Effector memory CD8-positive, alpha-beta T cell (primary cell): ENCODE data around the gene ATAD2B.

Source experiments
- ATAC-seq: fragments of 150-1000 bp; cut with Tn5 transposase; replicated peaks from 2 replicates; pipeline ENCODE4 v1.10.0; 2021; ENCODE audit warnings: mild to moderate bottlenecking, moderate library complexity
- DNase-seq, 3 experiments: peaks; one replicate each; pipeline ENCODE4 v3.0.0; 2021
- H3K27ac Mint-ChIP-seq, 2 donors: one replicate each; pipeline ENCODE4 v1.8.0; 2022; ENCODE audit warnings: mild to moderate bottlenecking in 2 of 2, mixed read lengths in 2 of 2, moderate library complexity in 2 of 2
- H3K27me3 Mint-ChIP-seq, 2 donors: one replicate each; pipeline ENCODE4 v1.8.0; 2022; ENCODE audit warnings: mixed read lengths in 2 of 2
- H3K36me3 Mint-ChIP-seq: one replicate; pipeline ENCODE4 v1.8.0; 2022; ENCODE audit warnings: mild to moderate bottlenecking, moderate library complexity, mixed read lengths; ENCODE audit not compliant: insufficient read depth
- H3K4me1 Mint-ChIP-seq, 2 donors: one replicate each; pipeline ENCODE4 v1.8.0; 2022; ENCODE audit warnings: low read depth in 2 of 2, mixed read lengths in 2 of 2
- H3K4me3 Mint-ChIP-seq, 2 donors: one replicate each; pipeline ENCODE4 v1.8.0; 2022; ENCODE audit warnings: mild to moderate bottlenecking in 2 of 2, mixed read lengths in 2 of 2, moderate library complexity in 2 of 2
- H3K9me3 Mint-ChIP-seq, 2 donors: one replicate each; pipeline ENCODE4 v1.8.0; 2022; ENCODE audit warnings: mixed read lengths in 2 of 2

ATAD2B gene

GRCh38 chr2:23839919-23840578, 86.9 kb downstream of the ATAD2B start:
- H3K9me3 Mint-ChIP-seq, result no peaks in the 10 kb centered on the region
- no peak overlapping the region for H3K27ac Mint-ChIP-seq
- no peaks in the 10 kb centered on the region for H3K27me3 Mint-ChIP-seq
- H3K36me3 Mint-ChIP-seq, result peaks cover 9% of the 10 kb centered on the region
- no peak for ATAC-seq
- DNase-seq, result no peak
- H3K4me1 Mint-ChIP-seq, result peaks cover 0 to 17% of the 10 kb centered on the region in 2 donors
- no peak overlapping the region for H3K4me3 Mint-ChIP-seq

GRCh38 chr2:23838996-23839395, 87.9 kb downstream of the ATAD2B start:
- no peak overlapping the region for H3K27ac Mint-ChIP-seq
- peaks cover 0 to 10% of the 10 kb centered on the region in 2 donors for H3K4me1 Mint-ChIP-seq
- no peaks in the 10 kb centered on the region for H3K9me3 Mint-ChIP-seq
- DNase-seq, result no peak
- no peaks in the 10 kb centered on the region for H3K27me3 Mint-ChIP-seq
- peaks cover 9% of the 10 kb centered on the region for H3K36me3 Mint-ChIP-seq
- H3K4me3 Mint-ChIP-seq, result no peak overlapping the region
- no peak for ATAC-seq

- H3K4me1 Mint-ChIP-seq, result peaks cover 0 to 9% of the 10 kb centered on the region in 2 donors
- no peak overlapping the region for H3K27ac Mint-ChIP-seq
- H3K4me3 Mint-ChIP-seq, result no peak overlapping the region
- no peaks in the 10 kb centered on the region for H3K9me3 Mint-ChIP-seq
- peaks cover 9% of the 10 kb centered on the region for H3K36me3 Mint-ChIP-seq
- H3K27me3 Mint-ChIP-seq, result no peaks in the 10 kb centered on the region
- DNase-seq (no peak), ATAC-seq (no peak)
These were observed 88.3 kb downstream of the ATAD2B start for GRCh38 chr2:23838581-23838980.

GRCh38 chr2:23837871-23838270, 89.1 kb downstream of the ATAD2B start:
- Mint-ChIP-seq H3K27me3 (no peaks in the 10 kb centered on the region), H3K4me1 (peaks cover 0 to 2% of the 10 kb centered on the region in 2 donors), H3K4me3 (no peak overlapping the region), H3K27ac (no peak overlapping the region), H3K9me3 (no peaks in the 10 kb centered on the region), H3K36me3 (peaks cover 9% of the 10 kb centered on the region)
- no peak for ATAC-seq
- DNase-seq, result no peak

- Mint-ChIP-seq H3K27me3 (no peaks in the 10 kb centered on the region), H3K4me1 (no peaks in the 10 kb centered on the region), H3K4me3 (no peak overlapping the region), H3K9me3 (no peaks in the 10 kb centered on the region), H3K36me3 (peaks cover 8% of the 10 kb centered on the region), H3K27ac (no peak overlapping the region)
- no peak for DNase-seq
- no peak for ATAC-seq
These were observed 89.9 kb downstream of the ATAD2B start for GRCh38 chr2:23836971-23837565.

GRCh38 chr2:23836505-23836904, 90.4 kb downstream of the ATAD2B start:
- H3K27me3 Mint-ChIP-seq, result no peaks in the 10 kb centered on the region
- peaks cover 0 to 4% of the 10 kb centered on the region in 2 donors for H3K4me1 Mint-ChIP-seq
- H3K36me3 Mint-ChIP-seq, result peaks cover 6% of the 10 kb centered on the region
- no peak overlapping the region for H3K27ac Mint-ChIP-seq
- no peaks in the 10 kb centered on the region for H3K9me3 Mint-ChIP-seq
- ATAC-seq (no peak), DNase-seq (no peak)
- no peak overlapping the region for H3K4me3 Mint-ChIP-seq

- Mint-ChIP-seq H3K4me3 (no peak overlapping the region), H3K9me3 (no peaks in the 10 kb centered on the region), H3K36me3 (peaks cover 6% of the 10 kb centered on the region), H3K4me1 (peaks cover 0 to 6% of the 10 kb centered on the region in 2 donors), H3K27ac (no peak overlapping the region), H3K27me3 (no peaks in the 10 kb centered on the region)
- no peak for ATAC-seq
- no peak for DNase-seq
These were observed 90.9 kb downstream of the ATAD2B start for GRCh38 chr2:23835988-23836387.

GRCh38 chr2:23835423-23835822, 91.5 kb downstream of the ATAD2B start:
- no peak for ATAC-seq
- Mint-ChIP-seq H3K4me3 (no peak overlapping the region), H3K4me1 (peaks cover 0 to 6% of the 10 kb centered on the region in 2 donors), H3K27ac (peak overlapping the region in 1 of 2 donors; percentile 8), H3K9me3 (no peaks in the 10 kb centered on the region), H3K27me3 (no peaks in the 10 kb centered on the region), H3K36me3 (peaks cover 6% of the 10 kb centered on the region)
- no peak for DNase-seq

GRCh38 chr2:23828986-23829385, 97.9 kb downstream of the ATAD2B start:
- no peak for ATAC-seq
- Mint-ChIP-seq H3K36me3 (peaks cover 27% of the 10 kb centered on the region), H3K4me1 (peaks cover 0 to 9% of the 10 kb centered on the region in 2 donors), H3K27me3 (no peaks in the 10 kb centered on the region), H3K4me3 (no peak overlapping the region), H3K9me3 (no peaks in the 10 kb centered on the region), H3K27ac (no peak overlapping the region)
- no peak for DNase-seq

GRCh38 chr2:23828256-23828980, 98.5 kb downstream of the ATAD2B start:
- no peak for ATAC-seq

GRCh38 chr2:23827287-23827686, 99.6 kb downstream of the ATAD2B start:
- Mint-ChIP-seq H3K27ac (peak overlapping the region in 1 of 2 donors; percentile 38), H3K9me3 (no peaks in the 10 kb centered on the region), H3K27me3 (no peaks in the 10 kb centered on the region), H3K4me3 (no peak overlapping the region), H3K4me1 (peaks cover 0 to 9% of the 10 kb centered on the region in 2 donors), H3K36me3 (peaks cover 32% of the 10 kb centered on the region)
- ATAC-seq, result no peak
- no peak for DNase-seq

More at GRCh38 chr2:23828256-23828980, 98.5 kb downstream of the ATAD2B start:
- DNase-seq, result no peak
- Mint-ChIP-seq H3K27me3 (no peaks in the 10 kb centered on the region), H3K36me3 (peaks cover 27% of the 10 kb centered on the region), H3K27ac (peak overlapping the region in 1 of 2 donors; percentile 38), H3K9me3 (no peaks in the 10 kb centered on the region), H3K4me3 (no peak overlapping the region), H3K4me1 (peaks cover 0 to 9% of the 10 kb centered on the region in 2 donors)

- no peak overlapping the region for H3K4me3 Mint-ChIP-seq
These were observed 100.2 kb downstream of the ATAD2B start for GRCh38 chr2:23826771-23827170.

GRCh38 chr2:23826040-23826439, 100.9 kb downstream of the ATAD2B start:
- DNase-seq (no peak), ATAC-seq (no peak)
- Mint-ChIP-seq H3K4me1 (peaks cover 0 to 3% of the 10 kb centered on the region in 2 donors), H3K36me3 (peaks cover 36% of the 10 kb centered on the region), H3K9me3 (no peaks in the 10 kb centered on the region), H3K4me3 (no peak overlapping the region), H3K27ac (no peak overlapping the region), H3K27me3 (no peaks in the 10 kb centered on the region)

More at GRCh38 chr2:23826771-23827170, 100.2 kb downstream of the ATAD2B start:
- H3K27me3 Mint-ChIP-seq, result no peaks in the 10 kb centered on the region
- H3K4me1 Mint-ChIP-seq, result peaks cover 0 to 8% of the 10 kb centered on the region in 2 donors
- H3K27ac Mint-ChIP-seq, result peak overlapping the region in 1 of 2 donors; percentile 38
- no peak for DNase-seq
- H3K9me3 Mint-ChIP-seq, result no peaks in the 10 kb centered on the region
- H3K36me3 Mint-ChIP-seq, result peaks cover 35% of the 10 kb centered on the region
- ATAC-seq, result no peak
